GM23338 (cell line): ENCODE measurements around the gene KIF19. TPM values are rescaled to one million over a fixed set of nuclear protein-coding genes. Genes with fewer than 3 reads are reported as not detected.

Experiments
- ATAC-seq: fragments of 200-7000 bp; cut with Tn5 transposase; 3 replicates; pipeline ENCODE4 v1.9.1; 2020
- DNase-seq: peaks from one replicate; pipeline ENCODE4 v3.0.0-alpha.2; 2015; ENCODE audit warnings: low spot score
- H2AFZ ChIP-seq: fragments of 200-600 bp; sonication (generic); 2 replicates; pipeline ENCODE4 v1.8.0; 2016; ENCODE audit warnings: antibody characterized with exemption, mild to moderate bottlenecking, moderate library complexity
- H3F3A ChIP-seq: fragments of 200-600 bp; sonication (generic); replicated peaks from 2 replicates; pipeline ENCODE4 v1.8.0; 2017; ENCODE audit warnings: antibody characterized with exemption, mixed run types, low read depth
- H3K27ac ChIP-seq: fragments of 200-600 bp; sonication (generic); 2 replicates; pipeline ENCODE4 v1.6.1; 2016; ENCODE audit warnings: low read depth
- H3K27me3 ChIP-seq: fragments of 200-600 bp; sonication (generic); 2 replicates; pipeline ENCODE4 v1.8.0; 2016; ENCODE audit warnings: mild to moderate bottlenecking, mixed run types, moderate library complexity; ENCODE audit not compliant: insufficient read depth
- H3K36me3 ChIP-seq: fragments of 200-600 bp; sonication (generic); 2 replicates; pipeline ENCODE4 v1.8.0; 2016; ENCODE audit warnings: mild to moderate bottlenecking; ENCODE audit not compliant: insufficient read depth
- H3K4me1 ChIP-seq: fragments of 200-600 bp; sonication (generic); 2 replicates; pipeline ENCODE4 v1.8.0; 2016; ENCODE audit warnings: mild to moderate bottlenecking, moderate library complexity; ENCODE audit not compliant: insufficient read depth
- H3K4me2 ChIP-seq: fragments of 200-600 bp; sonication (generic); 2 replicates; pipeline ENCODE4 v1.7.1; 2017; ENCODE audit warnings: mixed run types
- H3K4me3 ChIP-seq: fragments of 200-600 bp; sonication (generic); 2 replicates; pipeline ENCODE4 v1.6.1; 2016; ENCODE audit warnings: mixed run types
- H3K79me2 ChIP-seq: fragments of 200-600 bp; sonication (generic); replicated peaks from 2 replicates; pipeline ENCODE4 v1.8.0; 2017; ENCODE audit warnings: mild to moderate bottlenecking; ENCODE audit not compliant: insufficient read depth
- H3K9me2 ChIP-seq: fragments of 200-600 bp; sonication (generic); 2 replicates; pipeline ENCODE4 v1.8.0; 2017; ENCODE audit not compliant: insufficient read depth
- H4K20me1 ChIP-seq: fragments of 200-600 bp; sonication (generic); replicated peaks from 2 replicates; pipeline ENCODE4 v1.8.0; 2017; ENCODE audit warnings: mild to moderate bottlenecking; ENCODE audit not compliant: insufficient read depth
- H3K27ac Mint-ChIP-seq: 2 replicates; pipeline ENCODE4 v1.8.0; 2020; ENCODE audit warnings: inconsistent platforms, mild to moderate bottlenecking, moderate library complexity, mixed read lengths
- H3K27me3 Mint-ChIP-seq: 3 replicates; pipeline ENCODE4 v1.8.0; 2022; ENCODE audit warnings: low read depth, mild to moderate bottlenecking, moderate library complexity, mixed read lengths, inconsistent platforms; ENCODE audit not compliant: insufficient read depth, poor library complexity
- H3K36me3 Mint-ChIP-seq: 3 replicates; pipeline ENCODE4 v1.8.0; 2021; ENCODE audit warnings: low read depth, mild to moderate bottlenecking, inconsistent platforms, moderate library complexity, mixed read lengths
- H3K4me1 Mint-ChIP-seq: 3 replicates; pipeline ENCODE4 v1.8.0; 2020; ENCODE audit warnings: mild to moderate bottlenecking, inconsistent platforms, mixed read lengths
- H3K4me3 Mint-ChIP-seq: 3 replicates; pipeline ENCODE4 v1.8.0; 2021; ENCODE audit warnings: moderate library complexity, mild to moderate bottlenecking, inconsistent platforms, mixed read lengths
- H3K9me3 Mint-ChIP-seq: 3 replicates; pipeline ENCODE4 v1.8.0; 2020; ENCODE audit warnings: moderate library complexity, mild to moderate bottlenecking, inconsistent platforms, mixed read lengths
- CREB1 ChIP-seq: fragments of 250-450 bp; sonication (Bioruptor Pico); IDR thresholded peaks from 2 replicates; pipeline ENCODE4 v1.5.0; 2020; ENCODE audit warnings: low read depth, mild to moderate bottlenecking, moderate library complexity
- EZH2 ChIP-seq: fragments of 200-600 bp; sonication (generic); IDR thresholded peaks from one replicate; pipeline ENCODE4 v1.8.0; 2017; ENCODE audit warnings: antibody characterized with exemption, mild to moderate bottlenecking, low read depth; ENCODE audit not compliant: unreplicated experiment
- EZH2phosphoT487 ChIP-seq: fragments of 200-600 bp; sonication (generic); IDR thresholded peaks from one replicate; pipeline ENCODE4 v1.8.1; 2018; ENCODE audit warnings: antibody characterized with exemption; ENCODE audit not compliant: unreplicated experiment
- JUNB ChIP-seq: IDR thresholded peaks from one replicate; pipeline ENCODE4 v1.6.1; 2016; ENCODE audit warnings: antibody characterized with exemption; ENCODE audit not compliant: unreplicated experiment
- NANOG ChIP-seq: IDR thresholded peaks from 2 replicates; pipeline ENCODE4 v1.6.1; 2016; ENCODE audit warnings: antibody characterized with exemption, borderline replicate concordance
- POLR2AphosphoS5 ChIP-seq: IDR thresholded peaks from 2 replicates; pipeline ENCODE4 v1.6.1; 2016; ENCODE audit warnings: antibody characterized with exemption, low read depth
- STAT1 ChIP-seq: IDR thresholded peaks from one replicate; pipeline ENCODE4 v1.6.1; 2016; ENCODE audit warnings: antibody characterized with exemption; ENCODE audit not compliant: unreplicated experiment
- ZNF114 ChIP-seq: fragments of 250-450 bp; sonication (Bioruptor Pico); IDR thresholded peaks from 2 replicates; pipeline ENCODE4 v1.5.0; 2020; ENCODE audit warnings: mild to moderate bottlenecking, moderate library complexity
- ZNF331 ChIP-seq: fragments of 250-450 bp; sonication (Bioruptor Pico); IDR thresholded peaks from 2 replicates; pipeline ENCODE4 v1.5.0; 2020; ENCODE audit warnings: low read depth, mild to moderate bottlenecking, moderate library complexity
- polyA plus RNA-seq: library from polyadenylated mRNA; unstranded; fragments of >200 nt; fragmentation: Nextera tagmentation; extraction: Ambion mirVana; gene quantifications from 2 replicates; pipeline ENCODE4 v1.2.1, GENCODE V29; 2016
- total RNA-seq: library from RNA; depleted of rRNA; stranded (reverse); fragments of >200 nt; shearing (Covaris generic); gene quantifications from 2 replicates; pipeline ENCODE4 v1.2.3, GENCODE V29; 2014
- TF ChIP-seq, protein P1 (sequence below), 2 experiments: fragments of 200-600 bp in 1 of 2; sonication (generic) in 1 of 2; conservative IDR thresholded peaks; 2 replicates each; pipeline versions ENCODE4 v1.5.1 to v1.6.1; 2016 to 2017; ENCODE audit warnings: antibody characterized with exemption in 2 of 2, low read depth in 2 of 2, mild to moderate bottlenecking in 2 of 2, moderate library complexity in 1 of 2
- TF ChIP-seq, protein P2 (sequence below): IDR thresholded peaks from one replicate; pipeline ENCODE4 v1.6.1; 2018; ENCODE audit warnings: antibody characterized with exemption; ENCODE audit not compliant: unreplicated experiment
- TF ChIP-seq, protein P3 (sequence below): fragments of 250-450 bp; sonication (Bioruptor Pico); IDR thresholded peaks from 2 replicates; pipeline ENCODE4 v1.5.0; 2020; ENCODE audit warnings: mild to moderate bottlenecking, moderate library complexity
- TF ChIP-seq, protein P4 (sequence below): IDR thresholded peaks from 2 replicates; pipeline ENCODE4 v1.6.1; 2016; ENCODE audit warnings: antibody characterized with exemption

The KIF19 gene
- total and polyA plus RNA-seq, 2 experiments from 2014 or later, result 0.35 to 0.36 TPM

DNA sequence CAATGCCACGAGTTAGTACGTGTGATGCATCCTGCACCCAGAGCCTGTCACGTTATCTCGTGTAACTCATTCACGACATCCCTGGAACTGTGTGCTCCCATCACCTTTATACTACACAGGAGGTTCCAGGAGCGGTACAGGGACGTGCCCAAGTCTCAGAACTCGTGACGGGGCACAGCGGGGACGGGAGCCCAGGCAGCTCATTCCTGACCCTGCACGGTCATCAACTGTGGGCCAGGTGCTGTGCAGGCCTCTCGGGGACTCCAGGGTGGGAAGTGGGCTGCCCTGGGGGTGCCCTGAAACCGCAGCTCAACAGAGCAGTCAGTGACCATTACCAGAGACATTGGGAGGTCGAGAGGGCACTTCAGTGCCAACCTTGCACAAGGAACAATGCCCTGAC lies 11.1 kb upstream of the KIF19 start:
- DNase-seq (no peak), ATAC-seq (no peak)
- Mint-ChIP-seq H3K27ac (no peak overlapping the region), H3K36me3 (no peaks in the 10 kb centered on the region), H3K27me3 (peaks cover 12% of the 10 kb centered on the region), H3K4me1 (no peaks in the 10 kb centered on the region), H3K4me3 (no peak overlapping the region), H3K9me3 (peaks cover 11% of the 10 kb centered on the region; the same call in 2 of the 3 replicates)
- Histone ChIP-seq H3K4me1 (no peaks in the 10 kb centered on the region), H3K79me2 (no peaks in the 10 kb centered on the region), H3K27ac (no peak overlapping the region), H4K20me1 (no peaks in the 10 kb centered on the region), H2AFZ (no peak overlapping the region), H3K9me2 (no peaks in the 10 kb centered on the region), H3K36me3 (no peaks in the 10 kb centered on the region), H3K4me2 (no peak overlapping the region), H3K27me3 (no peaks in the 10 kb centered on the region), H3F3A (no peaks in the 10 kb centered on the region), H3K4me3 (no peak overlapping the region)
- no peak for TF ChIP-seq POLR2AphosphoS5
- no peak for TF ChIP-seq ZNF114 (CRISPR knock-in tag)
- no peak for TF ChIP-seq ZNF331 (CRISPR knock-in tag)
- TF ChIP-seq CREB1 (CRISPR knock-in tag), result no peak
- TF ChIP-seq, protein P1, sequence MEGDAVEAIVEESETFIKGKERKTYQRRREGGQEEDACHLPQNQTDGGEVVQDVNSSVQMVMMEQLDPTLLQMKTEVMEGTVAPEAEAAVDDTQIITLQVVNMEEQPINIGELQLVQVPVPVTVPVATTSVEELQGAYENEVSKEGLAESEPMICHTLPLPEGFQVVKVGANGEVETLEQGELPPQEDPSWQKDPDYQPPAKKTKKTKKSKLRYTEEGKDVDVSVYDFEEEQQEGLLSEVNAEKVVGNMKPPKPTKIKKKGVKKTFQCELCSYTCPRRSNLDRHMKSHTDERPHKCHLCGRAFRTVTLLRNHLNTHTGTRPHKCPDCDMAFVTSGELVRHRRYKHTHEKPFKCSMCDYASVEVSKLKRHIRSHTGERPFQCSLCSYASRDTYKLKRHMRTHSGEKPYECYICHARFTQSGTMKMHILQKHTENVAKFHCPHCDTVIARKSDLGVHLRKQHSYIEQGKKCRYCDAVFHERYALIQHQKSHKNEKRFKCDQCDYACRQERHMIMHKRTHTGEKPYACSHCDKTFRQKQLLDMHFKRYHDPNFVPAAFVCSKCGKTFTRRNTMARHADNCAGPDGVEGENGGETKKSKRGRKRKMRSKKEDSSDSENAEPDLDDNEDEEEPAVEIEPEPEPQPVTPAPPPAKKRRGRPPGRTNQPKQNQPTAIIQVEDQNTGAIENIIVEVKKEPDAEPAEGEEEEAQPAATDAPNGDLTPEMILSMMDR (conservative IDR thresholded peaks at IDR 0.05; ENCODE audit: low read depth in 2 of 2), result no peak
- TF ChIP-seq EZH2, result no peak
- no peak for TF ChIP-seq STAT1
- TF ChIP-seq JUNB, result no peak
- TF ChIP-seq, protein P2, sequence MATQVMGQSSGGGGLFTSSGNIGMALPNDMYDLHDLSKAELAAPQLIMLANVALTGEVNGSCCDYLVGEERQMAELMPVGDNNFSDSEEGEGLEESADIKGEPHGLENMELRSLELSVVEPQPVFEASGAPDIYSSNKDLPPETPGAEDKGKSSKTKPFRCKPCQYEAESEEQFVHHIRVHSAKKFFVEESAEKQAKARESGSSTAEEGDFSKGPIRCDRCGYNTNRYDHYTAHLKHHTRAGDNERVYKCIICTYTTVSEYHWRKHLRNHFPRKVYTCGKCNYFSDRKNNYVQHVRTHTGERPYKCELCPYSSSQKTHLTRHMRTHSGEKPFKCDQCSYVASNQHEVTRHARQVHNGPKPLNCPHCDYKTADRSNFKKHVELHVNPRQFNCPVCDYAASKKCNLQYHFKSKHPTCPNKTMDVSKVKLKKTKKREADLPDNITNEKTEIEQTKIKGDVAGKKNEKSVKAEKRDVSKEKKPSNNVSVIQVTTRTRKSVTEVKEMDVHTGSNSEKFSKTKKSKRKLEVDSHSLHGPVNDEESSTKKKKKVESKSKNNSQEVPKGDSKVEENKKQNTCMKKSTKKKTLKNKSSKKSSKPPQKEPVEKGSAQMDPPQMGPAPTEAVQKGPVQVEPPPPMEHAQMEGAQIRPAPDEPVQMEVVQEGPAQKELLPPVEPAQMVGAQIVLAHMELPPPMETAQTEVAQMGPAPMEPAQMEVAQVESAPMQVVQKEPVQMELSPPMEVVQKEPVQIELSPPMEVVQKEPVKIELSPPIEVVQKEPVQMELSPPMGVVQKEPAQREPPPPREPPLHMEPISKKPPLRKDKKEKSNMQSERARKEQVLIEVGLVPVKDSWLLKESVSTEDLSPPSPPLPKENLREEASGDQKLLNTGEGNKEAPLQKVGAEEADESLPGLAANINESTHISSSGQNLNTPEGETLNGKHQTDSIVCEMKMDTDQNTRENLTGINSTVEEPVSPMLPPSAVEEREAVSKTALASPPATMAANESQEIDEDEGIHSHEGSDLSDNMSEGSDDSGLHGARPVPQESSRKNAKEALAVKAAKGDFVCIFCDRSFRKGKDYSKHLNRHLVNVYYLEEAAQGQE, result no peak
- TF ChIP-seq NANOG, result no peak
- no peak for TF ChIP-seq EZH2phosphoT487
- TF ChIP-seq, protein P3, sequence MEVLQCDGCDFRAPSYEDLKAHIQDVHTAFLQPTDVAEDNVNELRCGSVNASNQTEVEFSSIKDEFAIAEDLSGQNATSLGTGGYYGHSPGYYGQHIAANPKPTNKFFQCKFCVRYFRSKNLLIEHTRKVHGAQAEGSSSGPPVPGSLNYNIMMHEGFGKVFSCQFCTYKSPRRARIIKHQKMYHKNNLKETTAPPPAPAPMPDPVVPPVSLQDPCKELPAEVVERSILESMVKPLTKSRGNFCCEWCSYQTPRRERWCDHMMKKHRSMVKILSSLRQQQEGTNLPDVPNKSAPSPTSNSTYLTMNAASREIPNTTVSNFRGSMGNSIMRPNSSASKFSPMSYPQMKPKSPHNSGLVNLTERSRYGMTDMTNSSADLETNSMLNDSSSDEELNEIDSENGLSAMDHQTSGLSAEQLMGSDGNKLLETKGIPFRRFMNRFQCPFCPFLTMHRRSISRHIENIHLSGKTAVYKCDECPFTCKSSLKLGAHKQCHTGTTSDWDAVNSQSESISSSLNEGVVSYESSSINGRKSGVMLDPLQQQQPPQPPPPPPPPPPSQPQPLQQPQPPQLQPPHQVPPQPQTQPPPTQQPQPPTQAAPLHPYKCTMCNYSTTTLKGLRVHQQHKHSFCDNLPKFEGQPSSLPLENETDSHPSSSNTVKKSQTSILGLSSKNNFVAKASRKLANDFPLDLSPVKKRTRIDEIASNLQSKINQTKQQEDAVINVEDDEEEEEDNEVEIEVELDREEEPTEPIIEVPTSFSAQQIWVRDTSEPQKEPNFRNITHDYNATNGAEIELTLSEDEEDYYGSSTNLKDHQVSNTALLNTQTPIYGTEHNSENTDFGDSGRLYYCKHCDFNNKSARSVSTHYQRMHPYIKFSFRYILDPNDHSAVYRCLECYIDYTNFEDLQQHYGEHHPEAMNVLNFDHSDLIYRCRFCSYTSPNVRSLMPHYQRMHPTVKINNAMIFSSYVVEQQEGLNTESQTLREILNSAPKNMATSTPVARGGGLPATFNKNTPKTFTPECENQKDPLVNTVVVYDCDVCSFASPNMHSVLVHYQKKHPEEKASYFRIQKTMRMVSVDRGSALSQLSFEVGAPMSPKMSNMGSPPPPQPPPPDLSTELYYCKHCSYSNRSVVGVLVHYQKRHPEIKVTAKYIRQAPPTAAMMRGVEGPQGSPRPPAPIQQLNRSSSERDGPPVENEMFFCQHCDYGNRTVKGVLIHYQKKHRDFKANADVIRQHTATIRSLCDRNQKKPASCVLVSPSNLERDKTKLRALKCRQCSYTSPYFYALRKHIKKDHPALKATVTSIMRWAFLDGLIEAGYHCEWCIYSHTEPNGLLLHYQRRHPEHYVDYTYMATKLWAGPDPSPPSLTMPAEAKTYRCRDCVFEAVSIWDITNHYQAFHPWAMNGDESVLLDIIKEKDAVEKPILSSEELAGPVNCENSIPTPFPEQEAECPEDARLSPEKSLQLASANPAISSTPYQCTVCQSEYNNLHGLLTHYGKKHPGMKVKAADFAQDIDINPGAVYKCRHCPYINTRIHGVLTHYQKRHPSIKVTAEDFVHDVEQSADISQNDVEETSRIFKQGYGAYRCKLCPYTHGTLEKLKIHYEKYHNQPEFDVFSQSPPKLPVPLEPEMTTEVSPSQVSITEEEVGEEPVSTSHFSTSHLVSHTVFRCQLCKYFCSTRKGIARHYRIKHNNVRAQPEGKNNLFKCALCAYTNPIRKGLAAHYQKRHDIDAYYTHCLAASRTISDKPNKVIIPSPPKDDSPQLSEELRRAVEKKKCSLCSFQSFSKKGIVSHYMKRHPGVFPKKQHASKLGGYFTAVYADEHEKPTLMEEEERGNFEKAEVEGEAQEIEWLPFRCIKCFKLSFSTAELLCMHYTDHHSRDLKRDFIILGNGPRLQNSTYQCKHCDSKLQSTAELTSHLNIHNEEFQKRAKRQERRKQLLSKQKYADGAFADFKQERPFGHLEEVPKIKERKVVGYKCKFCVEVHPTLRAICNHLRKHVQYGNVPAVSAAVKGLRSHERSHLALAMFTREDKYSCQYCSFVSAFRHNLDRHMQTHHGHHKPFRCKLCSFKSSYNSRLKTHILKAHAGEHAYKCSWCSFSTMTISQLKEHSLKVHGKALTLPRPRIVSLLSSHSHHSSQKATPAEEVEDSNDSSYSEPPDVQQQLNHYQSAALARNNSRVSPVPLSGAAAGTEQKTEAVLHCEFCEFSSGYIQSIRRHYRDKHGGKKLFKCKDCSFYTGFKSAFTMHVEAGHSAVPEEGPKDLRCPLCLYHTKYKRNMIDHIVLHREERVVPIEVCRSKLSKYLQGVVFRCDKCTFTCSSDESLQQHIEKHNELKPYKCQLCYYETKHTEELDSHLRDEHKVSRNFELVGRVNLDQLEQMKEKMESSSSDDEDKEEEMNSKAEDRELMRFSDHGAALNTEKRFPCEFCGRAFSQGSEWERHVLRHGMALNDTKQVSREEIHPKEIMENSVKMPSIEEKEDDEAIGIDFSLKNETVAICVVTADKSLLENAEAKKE (CRISPR knock-in tag), result no peak
- TF ChIP-seq, protein P4, sequence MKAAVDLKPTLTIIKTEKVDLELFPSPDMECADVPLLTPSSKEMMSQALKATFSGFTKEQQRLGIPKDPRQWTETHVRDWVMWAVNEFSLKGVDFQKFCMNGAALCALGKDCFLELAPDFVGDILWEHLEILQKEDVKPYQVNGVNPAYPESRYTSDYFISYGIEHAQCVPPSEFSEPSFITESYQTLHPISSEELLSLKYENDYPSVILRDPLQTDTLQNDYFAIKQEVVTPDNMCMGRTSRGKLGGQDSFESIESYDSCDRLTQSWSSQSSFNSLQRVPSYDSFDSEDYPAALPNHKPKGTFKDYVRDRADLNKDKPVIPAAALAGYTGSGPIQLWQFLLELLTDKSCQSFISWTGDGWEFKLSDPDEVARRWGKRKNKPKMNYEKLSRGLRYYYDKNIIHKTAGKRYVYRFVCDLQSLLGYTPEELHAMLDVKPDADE, result no peak
